GM19025 (cell line): ENCODE results near the gene RIMS4.
"Not testable (repeated sequence)": the region's sequence is repeated elsewhere in the genome, so short reads cannot be mapped to it uniquely, and the experiment has no call there.

Source experiments
- ATAC-seq: cut with Tn5 transposase; IDR thresholded peaks from one replicate; pipeline ENCODE4 v1.9.1; 2021; ENCODE audit warnings: mild to moderate bottlenecking, low read depth, moderate library complexity; ENCODE audit not compliant: unreplicated experiment

The RIMS4 gene

DNA sequence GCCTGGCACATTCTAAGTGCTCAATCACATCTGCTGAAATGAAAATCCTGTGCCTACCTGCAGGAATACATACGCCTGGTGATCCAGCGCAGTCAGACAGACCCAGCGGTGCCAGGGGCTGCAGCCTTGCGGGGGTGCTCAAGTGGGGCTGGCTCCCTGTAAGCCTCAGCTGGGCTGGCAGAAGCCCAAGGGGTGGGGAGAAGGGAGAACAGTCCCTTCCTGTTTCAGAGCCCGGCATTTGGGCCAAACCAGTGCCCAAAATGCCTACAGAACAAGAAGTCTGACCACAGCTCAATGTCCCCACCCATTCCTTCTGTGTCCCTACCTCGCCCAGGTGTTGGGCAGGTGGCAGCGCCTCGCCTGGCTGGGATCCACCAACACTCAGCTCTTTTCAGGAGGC, 42.1 kb downstream of the RIMS4 start:
- ATAC-seq = no peak

GRCh38 chr20:44765701-44766347, 44.5 kb downstream of the RIMS4 start:
- ATAC-seq = no peak

GRCh38 chr20:44765091-44765490, 45.3 kb downstream of the RIMS4 start:
- no peak for ATAC-seq

DNA sequence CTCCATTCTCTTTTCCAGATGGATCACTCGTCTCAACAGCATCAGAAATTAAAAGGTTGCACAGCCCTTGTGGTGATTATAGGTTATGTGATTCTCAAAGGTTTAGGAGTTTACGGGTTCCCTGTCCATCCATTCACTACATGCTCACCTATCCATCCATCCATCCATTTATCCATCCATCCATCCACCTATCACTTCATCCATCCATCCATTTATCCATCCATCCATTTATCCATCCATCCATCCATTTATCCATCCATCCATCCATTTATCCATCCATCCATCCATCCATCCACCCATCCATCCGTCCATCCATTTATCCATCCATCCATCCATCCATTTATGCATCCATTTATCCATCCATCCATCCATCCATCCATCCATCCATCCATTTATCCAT, 46.5 kb downstream of the RIMS4 start:
- ATAC-seq = not testable (repeated sequence)

- ATAC-seq = no peak
These were observed 47.7 kb downstream of the RIMS4 start for GRCh38 chr20:44762466-44763140.

DNA sequence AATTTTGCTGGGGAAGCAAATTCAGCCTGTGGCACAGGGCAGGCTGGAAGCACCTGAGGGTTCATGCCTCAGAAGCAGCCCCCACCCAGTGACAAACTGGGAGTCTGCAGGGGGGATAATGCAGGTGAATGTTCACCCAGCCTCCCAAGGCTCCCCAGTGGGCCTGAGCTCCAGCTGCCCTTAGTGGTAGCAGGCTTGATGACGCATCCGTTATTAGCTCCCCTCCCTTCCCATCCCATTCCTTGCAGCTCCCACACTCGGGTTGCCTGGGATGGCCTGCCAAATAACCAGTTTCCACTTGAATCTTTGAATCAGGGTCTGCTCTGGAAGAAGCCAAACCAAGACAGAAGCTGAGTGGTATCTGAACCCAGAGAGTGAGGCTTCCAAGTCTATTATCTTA, 48.9 kb downstream of the RIMS4 start:
- no peak for ATAC-seq

DNA sequence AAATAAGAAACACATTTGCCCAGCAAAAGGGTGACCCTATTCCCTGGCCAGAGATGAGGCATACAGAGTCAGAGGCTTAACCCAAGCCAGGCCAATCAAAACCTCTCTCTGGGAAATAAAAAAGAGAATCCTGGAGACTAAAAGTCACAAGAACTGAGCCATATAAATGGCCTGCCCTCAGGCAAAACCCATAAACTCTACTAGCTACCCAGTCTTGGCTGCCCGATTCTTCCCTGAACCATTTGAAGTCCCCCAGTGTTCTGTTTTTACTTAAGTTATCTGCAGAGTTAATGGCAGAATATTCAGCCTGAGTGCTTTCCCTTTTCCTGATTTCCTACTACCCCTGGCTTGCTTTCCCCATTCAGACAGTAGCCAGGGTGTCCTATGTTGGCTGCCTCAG, 50.8 kb downstream of the RIMS4 start:
- no peak for ATAC-seq

- ATAC-seq = no peak
These were observed 51.9 kb downstream of the RIMS4 start for GRCh38 chr20:44758247-44759101.

DNA sequence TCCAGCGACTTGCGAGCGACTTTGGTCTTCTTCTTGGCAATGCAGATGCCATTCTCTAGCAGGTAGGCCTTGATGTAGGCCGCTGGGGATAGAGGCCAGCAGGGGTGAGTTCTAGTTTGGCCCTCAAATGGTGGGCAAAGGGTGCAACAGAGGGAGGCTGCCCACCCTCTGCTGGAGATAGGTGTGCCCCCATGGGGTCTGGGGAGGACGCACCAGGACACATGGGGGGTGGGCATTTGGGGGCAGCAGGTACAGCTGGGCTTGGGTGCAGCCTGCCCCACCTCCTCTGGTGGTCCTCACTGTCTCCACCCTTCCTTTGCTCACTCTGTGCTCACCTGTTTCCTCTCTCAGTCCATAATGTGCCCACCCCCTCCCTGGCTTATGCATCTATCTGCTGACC, 53.4 kb downstream of the RIMS4 start:
- no peak for ATAC-seq

- no peak for ATAC-seq
These were observed 54.2 kb downstream of the RIMS4 start for GRCh38 chr20:44756011-44756688.

DNA sequence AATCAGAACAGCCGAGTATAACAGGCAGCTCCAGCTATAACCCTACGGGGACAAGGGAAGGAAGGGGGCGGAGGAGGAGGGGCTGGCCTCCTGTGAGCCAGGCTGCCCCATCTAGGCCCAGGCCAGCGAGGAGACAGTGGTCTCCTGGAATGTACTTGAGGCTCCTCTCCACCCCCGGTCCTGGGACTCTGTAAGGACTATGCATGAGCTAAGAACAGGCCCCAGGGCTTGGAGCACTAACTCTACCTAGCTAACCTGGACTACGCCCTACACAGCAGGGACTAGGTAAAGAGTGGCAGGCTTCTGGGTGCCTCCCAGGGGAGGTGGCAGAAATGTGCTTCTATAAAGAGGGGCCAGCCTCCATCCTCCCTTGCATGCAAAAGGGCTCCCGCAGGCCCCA, 55.8 kb downstream of the RIMS4 start:
- ATAC-seq = no peak

DNA sequence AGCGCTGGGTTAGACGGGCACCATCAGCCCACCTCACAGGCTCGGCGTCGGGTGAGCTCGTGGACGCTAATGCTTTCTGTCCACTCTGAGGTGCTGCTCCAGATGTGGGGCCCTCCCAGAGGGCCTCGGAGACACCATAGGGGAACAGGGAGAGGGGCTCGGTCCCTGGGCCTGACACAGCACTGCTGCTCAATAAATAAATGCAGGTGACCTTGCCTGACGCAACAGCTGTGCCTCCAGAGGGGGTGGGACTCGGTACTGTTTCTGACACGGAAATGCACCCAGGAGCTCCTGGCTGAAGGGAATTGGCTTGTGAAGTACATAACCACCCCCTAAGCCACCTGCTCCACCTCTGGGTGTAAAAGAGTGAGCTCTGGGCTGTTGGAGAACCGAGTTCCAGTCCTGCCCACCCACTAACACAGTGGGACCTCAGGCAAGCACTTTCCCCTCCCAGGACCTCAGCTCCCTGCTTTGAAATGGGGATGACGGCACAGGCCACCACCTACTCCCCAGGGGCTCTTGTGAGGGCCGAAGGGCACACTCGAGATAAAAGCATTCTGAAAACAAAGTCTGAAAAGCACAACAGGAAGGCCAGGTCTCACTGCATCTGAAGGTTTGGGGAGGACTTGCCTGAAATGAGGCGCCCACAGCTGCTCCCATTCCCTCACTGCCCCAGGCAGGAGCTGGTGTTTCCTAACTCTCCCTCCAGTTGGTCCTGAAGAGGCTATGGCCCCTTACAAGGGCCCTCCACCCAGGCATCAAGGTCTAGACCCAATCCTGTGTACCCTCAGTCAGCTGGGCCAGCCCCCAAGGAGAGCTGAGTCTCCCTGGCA, 58.0 kb downstream of the RIMS4 start:
- ATAC-seq = no peak

GRCh38 chr20:44750081-44750805, 60.1 kb downstream of the RIMS4 start:
- ATAC-seq = no peak

DNA sequence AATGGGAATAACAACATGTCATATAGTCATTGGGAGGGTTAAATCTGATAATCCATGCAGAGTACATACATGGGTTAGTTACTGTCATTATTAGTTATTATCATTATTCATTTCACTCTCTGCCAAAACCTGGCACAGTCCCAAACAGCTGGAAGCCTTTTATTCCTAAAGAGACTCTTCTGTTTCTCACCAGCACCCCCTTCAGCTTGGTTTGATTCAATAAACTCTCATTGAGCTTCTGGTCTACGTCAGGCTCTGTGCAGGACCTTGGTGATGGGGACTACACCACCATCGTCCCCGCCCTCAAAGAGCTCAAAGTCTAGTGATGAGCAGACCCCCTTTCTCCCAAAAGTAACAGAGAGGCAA, 62.4 kb downstream of the RIMS4 start:
- no peak for ATAC-seq

GRCh38 chr20:44747166-44748004, 63.0 kb downstream of the RIMS4 start:
- no peak for ATAC-seq

DNA sequence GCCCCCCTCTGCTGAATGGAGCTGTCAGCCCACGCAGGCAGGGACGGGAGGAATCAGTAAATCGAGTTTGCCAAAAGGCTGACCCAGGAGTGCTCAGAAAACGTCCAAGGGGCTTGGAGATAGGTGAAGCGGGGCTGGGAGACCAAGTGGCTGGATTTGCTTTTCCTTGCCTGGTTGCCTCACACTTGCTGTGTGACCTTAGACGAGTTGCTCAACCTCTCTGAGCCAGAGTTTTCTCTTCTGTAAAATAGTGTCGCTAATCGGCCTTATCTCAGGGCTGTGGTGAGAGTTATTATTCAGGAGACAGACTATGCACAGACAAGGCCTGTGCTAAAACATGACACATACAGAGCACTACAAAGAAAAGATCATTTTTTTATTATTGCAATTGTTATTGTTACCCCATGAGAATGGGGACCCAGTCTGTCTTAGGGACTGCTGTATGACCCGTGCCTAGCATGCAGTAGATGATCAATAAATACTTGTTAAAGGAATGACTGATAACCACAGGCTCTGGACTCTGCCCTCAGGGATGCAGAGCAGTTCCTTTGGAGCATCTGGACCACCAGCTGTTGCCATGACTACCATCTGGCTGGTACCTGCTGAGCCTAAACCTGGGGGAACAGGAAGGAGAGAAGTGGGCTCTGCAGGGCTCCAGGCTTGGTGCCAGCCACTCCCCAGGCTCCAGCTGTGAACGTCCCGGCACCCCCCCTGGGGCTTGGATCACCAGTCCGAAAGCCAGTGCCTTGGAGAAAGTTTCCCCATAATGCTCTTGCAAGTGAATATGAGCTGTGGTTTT, 63.8 kb downstream of the RIMS4 start:
- ATAC-seq = no peak

GRCh38 chr20:44745598-44746366, 64.6 kb downstream of the RIMS4 start, which contains the start of gene KCNK15:
Gene KCNK15 (plus strand): TSS chr20:44745865. CDS start chr20:44745911, 46 bp downstream.
- ATAC-seq = no peak
